K562 (cell line): ENCODE measurements around the gene FUT8. TPM values are rescaled to one million over a fixed set of nuclear protein-coding genes. Genes with fewer than 3 reads are reported as not detected.

Experiments
- ATAC-seq: fragments of 200-7000 bp; cut with Tn5 transposase; 3 replicates; pipeline ENCODE4 v1.9.1; 2020; ENCODE audit warnings: moderate library complexity
- BruUV-seq: library from RNA; stranded (reverse); fragments of 400-500 nt; replicated peaks from 2 replicates; lab custom pipeline; 2021; lab: Mats Ljungman, UMichigan
- CTCF ChIA-PET: fragments of 300-600 bp; formaldehyde crosslinking; extraction: SDS; loops from one replicate; lab custom pipeline; 2021; ENCODE audit warnings: low intra/inter-chr PET ratio; lab: Yijun Ruan, JAX
- POLR2A ChIA-PET: fragments of 300-600, 350-650 bp; sonication (Branson Sonifier 250); formaldehyde crosslinking; extraction: SDS; loops from one replicate; lab custom pipeline; 2021; ENCODE audit warnings: antibody characterized with exemption, inconsistent platforms; lab: Yijun Ruan, JAX
- DNase-seq, 4 experiments: peaks; one replicate each; pipeline versions ENCODE4 v3.0.0 to v3.0.0-alpha.2; 2011 to 2018; ENCODE audit warnings: low spot score in 3 of 4, mixed read lengths in 3 of 4; ENCODE audit errors: extremely low read depth in 1 of 4
- FAIRE-seq: peaks from 2 replicates; lab custom pipeline; 2011; peaks lifted over from hg19 to GRCh38; lab: Jason Lieb, UNC
- H2AFZ ChIP-seq: 2 replicates; pipeline ENCODE4 v1.6.0; 2011; ENCODE audit warnings: low read depth, low read length, control low read depth, inconsistent platforms
- H3K27ac ChIP-seq: fragments of 200-600 bp; 3 replicates; pipeline ENCODE4 v1.8.0; 2011; ENCODE audit warnings: low read depth, mild to moderate bottlenecking, control low read depth, inconsistent platforms, low read length, moderate library complexity, mixed read lengths; ENCODE audit errors: extremely low read depth
- H3K27me3 ChIP-seq, 2 experiments: fragments of 300-600 bp in 1 of 2; 2 replicates in 1 of 2; 3 replicates in 1 of 2; pipeline versions ENCODE4 v1.6.0 to v1.8.0; 2011; ENCODE audit warnings: inconsistent platforms in 2 of 2, low read length in 2 of 2, mild to moderate bottlenecking in 1 of 2, mixed read lengths in 1 of 2, moderate library complexity in 1 of 2; ENCODE audit not compliant: control insufficient read depth in 2 of 2, insufficient read depth in 2 of 2
- H3K36me3 ChIP-seq: fragments of 300-600 bp; 3 replicates; pipeline ENCODE4 v1.8.0; 2011; ENCODE audit warnings: mild to moderate bottlenecking, low read length, inconsistent platforms; ENCODE audit not compliant: control insufficient read depth, insufficient read depth
- H3K4me1 ChIP-seq, 2 experiments: fragments of 200-600 bp in 1 of 2; replicated peaks in 1 of 2; 2 replicates in 1 of 2; 3 replicates in 1 of 2; pipeline versions ENCODE4 v1.5.1 to v1.8.0; 2011; ENCODE audit warnings: inconsistent platforms in 2 of 2, low read length in 2 of 2, mild to moderate bottlenecking in 1 of 2, mixed read lengths in 1 of 2, moderate library complexity in 1 of 2; ENCODE audit not compliant: control insufficient read depth in 2 of 2, insufficient read depth in 2 of 2
- H3K4me2 ChIP-seq: 2 replicates; pipeline ENCODE4 v1.6.1; 2011; ENCODE audit warnings: low read length, control low read depth, inconsistent platforms, mixed read lengths; ENCODE audit not compliant: insufficient read depth
- H3K4me3 ChIP-seq: fragments of 200-600 bp; sonication (generic), shearing (Covaris generic); 2 replicates; pipeline ENCODE4 v1.5.1; 2016; ENCODE audit warnings: control low read depth, inconsistent platforms
- H3K79me2 ChIP-seq: fragments of 200-600 bp; 3 replicates; pipeline ENCODE4 v1.8.0; 2011; ENCODE audit warnings: low read length, inconsistent platforms; ENCODE audit not compliant: control insufficient read depth, insufficient read depth
- H3K9ac ChIP-seq, 2 experiments: 2 replicates each; pipeline versions ENCODE4 v1.6.0 to v1.6.1; 2011; ENCODE audit warnings: low read depth in 2 of 2, low read length in 2 of 2, control low read depth in 1 of 2, inconsistent platforms in 1 of 2, mild to moderate bottlenecking in 1 of 2, mixed read lengths in 1 of 2; ENCODE audit not compliant: insufficient read depth in 1 of 2
- H3K9me1 ChIP-seq: one replicate; pipeline ENCODE4 v1.6.0; 2011; ENCODE audit warnings: inconsistent platforms, mild to moderate bottlenecking, low read length, moderate library complexity; ENCODE audit not compliant: control insufficient read depth, insufficient read depth
- H3K9me3 ChIP-seq: replicated peaks from 2 replicates; pipeline ENCODE4 v1.5.1; 2011; ENCODE audit warnings: low read depth, low read length, inconsistent platforms; ENCODE audit not compliant: control insufficient read depth, insufficient read depth
- H4K20me1 ChIP-seq: replicated peaks from 2 replicates; pipeline ENCODE4 v1.6.1; 2011; ENCODE audit warnings: low read length, inconsistent platforms, mixed read lengths; ENCODE audit not compliant: control insufficient read depth, insufficient read depth
- FUS ChIP-seq: fragments of 200-400 bp; formaldehyde crosslinking; optimal IDR thresholded peaks from 2 replicates; pipeline ENCODE3; 2017; ENCODE audit warnings: low read depth, low read length
- RBM39 ChIP-seq: fragments of 200-400 bp; formaldehyde crosslinking; optimal IDR thresholded peaks from 2 replicates; pipeline ENCODE3; 2018; ENCODE audit warnings: low read depth, low read length
- TCF7 ChIP-seq: sonication (generic); IDR thresholded peaks from 2 replicates; pipeline ENCODE4 v1.6.1; 2016; ENCODE audit warnings: antibody characterized with exemption, borderline replicate concordance
- ZNF146 ChIP-seq: IDR thresholded peaks from one replicate; pipeline ENCODE4 v1.6.1; 2018; ENCODE audit warnings: missing compliant biosample characterization; ENCODE audit not compliant: unreplicated experiment
- WGBS: fragments of 100-300 bp; shearing (Covaris generic); methylation state at CpG from one replicate; pipeline ENCODE4 v1.1.6; 2016; ENCODE audit warnings: low coverage, mixed read lengths; ENCODE audit not compliant: insufficient coverage; ENCODE audit errors: missing lambda C conversion rate; 5-methylcytosine and 5-hydroxymethylcytosine counted together
- in situ Hi-C: fragments of 300-500 bp; cut with MboI; formaldehyde crosslinking; loops from 4 replicates; pipeline ENCODE4 v1.15.0; 2018; ENCODE audit warnings: inconsistent platforms, mixed read lengths
- intact Hi-C: fragments of 100-400 bp; cut with micrococcal nuclease; formaldehyde crosslinking; loops from 2 replicates; pipeline ENCODE4 v1.14.2; 2022
- polyA plus RNA-seq, 8 experiments: library from polyadenylated mRNA; depleted of rRNA in 4 of 8; stranded (reverse) in 5 of 8; unstranded in 3 of 8; fragments of >200 nt; fragmentation: Nextera tagmentation in 2 of 8; fragmentation: Illumina TruSeq in 1 of 8; extraction: Ambion mirVana in 2 of 8; extraction: Trizol in 1 of 8; gene quantifications; 2 replicates each; pipeline versions ENCODE4 v1.2.1 to v1.2.3, GENCODE V29; 2011 to 2014; ENCODE audit warnings: inconsistent platforms in 1 of 8, missing spikeins in 1 of 8
- total RNA-seq, 7 experiments: library from RNA; depleted of rRNA in 6 of 7; stranded (reverse); fragments of >200 nt in 6 of 7; fragmentation: Illumina TruSeq in 2 of 7; extraction: Trizol in 2 of 7; gene quantifications; 2 replicates each; pipeline versions ENCODE4 v1.2.1 to v1.2.3, GENCODE V29; 2011 to 2021; ENCODE audit warnings: low replicate concordance in 1 of 7
- TF ChIP-seq, protein P1 (sequence below): fragments of 250-450 bp; sonication (Bioruptor Pico); IDR thresholded peaks from 2 replicates; pipeline ENCODE4 v1.9.0; 2021; ENCODE audit warnings: mild to moderate bottlenecking, inconsistent platforms
- TF ChIP-seq, protein P2 (sequence below): sonication (generic); formaldehyde crosslinking; IDR thresholded peaks from 2 replicates; pipeline ENCODE4 v1.8.0; 2023; ENCODE audit warnings: missing genetic modification reagents, mild to moderate bottlenecking, borderline replicate concordance
- TF ChIP-seq, protein P3 (sequence below): fragments of 450-650 bp; conservative IDR thresholded peaks from 2 replicates; pipeline ENCODE4 v1.6.1; 2016; ENCODE audit warnings: missing genetic modification characterization, low read depth, mild to moderate bottlenecking, control low read depth, missing compliant biosample characterization
- TF ChIP-seq, protein P4 (sequence below): fragments of 450-650 bp; IDR thresholded peaks from 2 replicates; pipeline ENCODE4 v1.6.1; 2016; ENCODE audit warnings: mild to moderate bottlenecking

FUT8 gene
- total and polyA plus RNA-seq, 9 of the 15 experiments (the other 6 are each of a cell fraction or from before 2014, with no cell fraction given) = 4.1 to 15.2 (median 7.8) TPM

DNA sequence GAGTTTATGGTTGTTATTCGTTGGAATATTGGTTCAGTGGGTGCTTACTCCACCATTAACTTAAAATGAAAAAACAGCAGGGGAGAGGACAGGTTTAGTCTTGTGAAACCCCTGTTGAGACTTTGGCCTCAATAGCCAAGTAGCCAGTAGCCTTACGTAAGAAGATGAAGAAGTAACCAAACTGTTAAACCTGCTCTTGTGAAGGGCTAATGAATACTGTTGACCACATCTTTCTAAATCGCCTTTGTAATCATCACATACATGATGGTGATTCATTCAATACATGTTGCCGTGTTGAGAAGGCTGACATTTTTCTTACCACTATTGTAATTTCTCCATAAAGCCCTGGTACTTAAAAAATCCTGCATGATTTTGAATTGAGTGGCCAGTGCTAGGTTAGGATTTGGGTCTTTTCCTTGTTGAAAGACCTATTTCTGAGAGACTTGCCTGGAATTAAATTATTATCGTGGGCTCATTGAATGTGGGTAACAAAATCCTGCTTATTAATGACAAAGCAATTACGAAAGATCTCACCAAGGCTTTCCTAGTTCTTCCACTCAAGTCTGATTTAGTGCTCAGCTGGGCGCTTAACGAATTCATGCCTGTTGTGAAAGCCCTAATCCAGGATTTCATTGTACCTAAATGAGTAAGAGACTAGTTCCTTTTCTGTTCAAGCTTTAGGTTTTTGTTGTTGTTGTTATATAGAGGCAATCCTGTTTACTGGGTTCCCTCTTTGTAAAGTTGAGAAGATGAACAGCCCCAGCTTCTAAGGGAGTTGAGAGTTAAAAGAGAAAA is 333.1 kb downstream of the FUT8 start:
- H3K9me1 ChIP-seq = no peaks in the 10 kb centered on the region
- in situ Hi-C loops = no loop called here
- FAIRE-seq = no peak
- no peak for DNase-seq
- ChIA-PET CTCF (no interaction called here), POLR2A (no interaction called here)
- H4K20me1 ChIP-seq = no peaks in the 10 kb centered on the region
- H3K9me3 ChIP-seq = no peaks in the 10 kb centered on the region
- H3K4me3 ChIP-seq = no peak overlapping the region
- H3K36me3 ChIP-seq = no peaks in the 10 kb centered on the region
- H3K4me2 ChIP-seq = no peak overlapping the region
- no peak for ATAC-seq
- H3K27me3 ChIP-seq = no peaks in the 10 kb centered on the region
- H3K4me1 ChIP-seq = no peaks in the 10 kb centered on the region
- H2AFZ ChIP-seq = no peak overlapping the region
- no peak overlapping the region for H3K9ac ChIP-seq
- WGBS = 31% methylated on average over 8 of the region's 8 CpGs
- no peaks in the 10 kb centered on the region for H3K79me2 ChIP-seq
- intact Hi-C loops = no loop called here
- no TSS peak for BruUV-seq
- no peak overlapping the region for H3K27ac ChIP-seq
- TF ChIP-seq, protein P1, sequence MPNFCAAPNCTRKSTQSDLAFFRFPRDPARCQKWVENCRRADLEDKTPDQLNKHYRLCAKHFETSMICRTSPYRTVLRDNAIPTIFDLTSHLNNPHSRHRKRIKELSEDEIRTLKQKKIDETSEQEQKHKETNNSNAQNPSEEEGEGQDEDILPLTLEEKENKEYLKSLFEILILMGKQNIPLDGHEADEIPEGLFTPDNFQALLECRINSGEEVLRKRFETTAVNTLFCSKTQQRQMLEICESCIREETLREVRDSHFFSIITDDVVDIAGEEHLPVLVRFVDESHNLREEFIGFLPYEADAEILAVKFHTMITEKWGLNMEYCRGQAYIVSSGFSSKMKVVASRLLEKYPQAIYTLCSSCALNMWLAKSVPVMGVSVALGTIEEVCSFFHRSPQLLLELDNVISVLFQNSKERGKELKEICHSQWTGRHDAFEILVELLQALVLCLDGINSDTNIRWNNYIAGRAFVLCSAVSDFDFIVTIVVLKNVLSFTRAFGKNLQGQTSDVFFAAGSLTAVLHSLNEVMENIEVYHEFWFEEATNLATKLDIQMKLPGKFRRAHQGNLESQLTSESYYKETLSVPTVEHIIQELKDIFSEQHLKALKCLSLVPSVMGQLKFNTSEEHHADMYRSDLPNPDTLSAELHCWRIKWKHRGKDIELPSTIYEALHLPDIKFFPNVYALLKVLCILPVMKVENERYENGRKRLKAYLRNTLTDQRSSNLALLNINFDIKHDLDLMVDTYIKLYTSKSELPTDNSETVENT (CRISPR knock-in tag) = no peak
- TF ChIP-seq FUS (no peak), TCF7 (no peak), RBM39 (no peak), ZNF146 (no peak)
- TF ChIP-seq, protein P2, sequence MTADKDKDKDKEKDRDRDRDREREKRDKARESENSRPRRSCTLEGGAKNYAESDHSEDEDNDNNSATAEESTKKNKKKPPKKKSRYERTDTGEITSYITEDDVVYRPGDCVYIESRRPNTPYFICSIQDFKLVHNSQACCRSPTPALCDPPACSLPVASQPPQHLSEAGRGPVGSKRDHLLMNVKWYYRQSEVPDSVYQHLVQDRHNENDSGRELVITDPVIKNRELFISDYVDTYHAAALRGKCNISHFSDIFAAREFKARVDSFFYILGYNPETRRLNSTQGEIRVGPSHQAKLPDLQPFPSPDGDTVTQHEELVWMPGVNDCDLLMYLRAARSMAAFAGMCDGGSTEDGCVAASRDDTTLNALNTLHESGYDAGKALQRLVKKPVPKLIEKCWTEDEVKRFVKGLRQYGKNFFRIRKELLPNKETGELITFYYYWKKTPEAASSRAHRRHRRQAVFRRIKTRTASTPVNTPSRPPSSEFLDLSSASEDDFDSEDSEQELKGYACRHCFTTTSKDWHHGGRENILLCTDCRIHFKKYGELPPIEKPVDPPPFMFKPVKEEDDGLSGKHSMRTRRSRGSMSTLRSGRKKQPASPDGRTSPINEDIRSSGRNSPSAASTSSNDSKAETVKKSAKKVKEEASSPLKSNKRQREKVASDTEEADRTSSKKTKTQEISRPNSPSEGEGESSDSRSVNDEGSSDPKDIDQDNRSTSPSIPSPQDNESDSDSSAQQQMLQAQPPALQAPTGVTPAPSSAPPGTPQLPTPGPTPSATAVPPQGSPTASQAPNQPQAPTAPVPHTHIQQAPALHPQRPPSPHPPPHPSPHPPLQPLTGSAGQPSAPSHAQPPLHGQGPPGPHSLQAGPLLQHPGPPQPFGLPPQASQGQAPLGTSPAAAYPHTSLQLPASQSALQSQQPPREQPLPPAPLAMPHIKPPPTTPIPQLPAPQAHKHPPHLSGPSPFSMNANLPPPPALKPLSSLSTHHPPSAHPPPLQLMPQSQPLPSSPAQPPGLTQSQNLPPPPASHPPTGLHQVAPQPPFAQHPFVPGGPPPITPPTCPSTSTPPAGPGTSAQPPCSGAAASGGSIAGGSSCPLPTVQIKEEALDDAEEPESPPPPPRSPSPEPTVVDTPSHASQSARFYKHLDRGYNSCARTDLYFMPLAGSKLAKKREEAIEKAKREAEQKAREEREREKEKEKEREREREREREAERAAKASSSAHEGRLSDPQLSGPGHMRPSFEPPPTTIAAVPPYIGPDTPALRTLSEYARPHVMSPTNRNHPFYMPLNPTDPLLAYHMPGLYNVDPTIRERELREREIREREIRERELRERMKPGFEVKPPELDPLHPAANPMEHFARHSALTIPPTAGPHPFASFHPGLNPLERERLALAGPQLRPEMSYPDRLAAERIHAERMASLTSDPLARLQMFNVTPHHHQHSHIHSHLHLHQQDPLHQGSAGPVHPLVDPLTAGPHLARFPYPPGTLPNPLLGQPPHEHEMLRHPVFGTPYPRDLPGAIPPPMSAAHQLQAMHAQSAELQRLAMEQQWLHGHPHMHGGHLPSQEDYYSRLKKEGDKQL (CRISPR knock-in tag) = no peak
- TF ChIP-seq, protein P3, sequence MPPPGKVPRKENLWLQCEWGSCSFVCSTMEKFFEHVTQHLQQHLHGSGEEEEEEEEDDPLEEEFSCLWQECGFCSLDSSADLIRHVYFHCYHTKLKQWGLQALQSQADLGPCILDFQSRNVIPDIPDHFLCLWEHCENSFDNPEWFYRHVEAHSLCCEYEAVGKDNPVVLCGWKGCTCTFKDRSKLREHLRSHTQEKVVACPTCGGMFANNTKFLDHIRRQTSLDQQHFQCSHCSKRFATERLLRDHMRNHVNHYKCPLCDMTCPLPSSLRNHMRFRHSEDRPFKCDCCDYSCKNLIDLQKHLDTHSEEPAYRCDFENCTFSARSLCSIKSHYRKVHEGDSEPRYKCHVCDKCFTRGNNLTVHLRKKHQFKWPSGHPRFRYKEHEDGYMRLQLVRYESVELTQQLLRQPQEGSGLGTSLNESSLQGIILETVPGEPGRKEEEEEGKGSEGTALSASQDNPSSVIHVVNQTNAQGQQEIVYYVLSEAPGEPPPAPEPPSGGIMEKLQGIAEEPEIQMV (tag) = no peak
- TF ChIP-seq, protein P4, sequence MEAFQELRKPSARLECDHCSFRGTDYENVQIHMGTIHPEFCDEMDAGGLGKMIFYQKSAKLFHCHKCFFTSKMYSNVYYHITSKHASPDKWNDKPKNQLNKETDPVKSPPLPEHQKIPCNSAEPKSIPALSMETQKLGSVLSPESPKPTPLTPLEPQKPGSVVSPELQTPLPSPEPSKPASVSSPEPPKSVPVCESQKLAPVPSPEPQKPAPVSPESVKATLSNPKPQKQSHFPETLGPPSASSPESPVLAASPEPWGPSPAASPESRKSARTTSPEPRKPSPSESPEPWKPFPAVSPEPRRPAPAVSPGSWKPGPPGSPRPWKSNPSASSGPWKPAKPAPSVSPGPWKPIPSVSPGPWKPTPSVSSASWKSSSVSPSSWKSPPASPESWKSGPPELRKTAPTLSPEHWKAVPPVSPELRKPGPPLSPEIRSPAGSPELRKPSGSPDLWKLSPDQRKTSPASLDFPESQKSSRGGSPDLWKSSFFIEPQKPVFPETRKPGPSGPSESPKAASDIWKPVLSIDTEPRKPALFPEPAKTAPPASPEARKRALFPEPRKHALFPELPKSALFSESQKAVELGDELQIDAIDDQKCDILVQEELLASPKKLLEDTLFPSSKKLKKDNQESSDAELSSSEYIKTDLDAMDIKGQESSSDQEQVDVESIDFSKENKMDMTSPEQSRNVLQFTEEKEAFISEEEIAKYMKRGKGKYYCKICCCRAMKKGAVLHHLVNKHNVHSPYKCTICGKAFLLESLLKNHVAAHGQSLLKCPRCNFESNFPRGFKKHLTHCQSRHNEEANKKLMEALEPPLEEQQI = no peak
